ENCODE data around the gene RIMBP2. TPM values are rescaled to one million over a fixed set of nuclear protein-coding genes. Genes with fewer than 3 reads are reported as not detected.

Gene RIMBP2
- polyA plus RNA-seq, 1 donor (not counting 4 experiments of a cell fraction or from before 2014, with no cell fraction given): 0.16 TPM

DNA sequence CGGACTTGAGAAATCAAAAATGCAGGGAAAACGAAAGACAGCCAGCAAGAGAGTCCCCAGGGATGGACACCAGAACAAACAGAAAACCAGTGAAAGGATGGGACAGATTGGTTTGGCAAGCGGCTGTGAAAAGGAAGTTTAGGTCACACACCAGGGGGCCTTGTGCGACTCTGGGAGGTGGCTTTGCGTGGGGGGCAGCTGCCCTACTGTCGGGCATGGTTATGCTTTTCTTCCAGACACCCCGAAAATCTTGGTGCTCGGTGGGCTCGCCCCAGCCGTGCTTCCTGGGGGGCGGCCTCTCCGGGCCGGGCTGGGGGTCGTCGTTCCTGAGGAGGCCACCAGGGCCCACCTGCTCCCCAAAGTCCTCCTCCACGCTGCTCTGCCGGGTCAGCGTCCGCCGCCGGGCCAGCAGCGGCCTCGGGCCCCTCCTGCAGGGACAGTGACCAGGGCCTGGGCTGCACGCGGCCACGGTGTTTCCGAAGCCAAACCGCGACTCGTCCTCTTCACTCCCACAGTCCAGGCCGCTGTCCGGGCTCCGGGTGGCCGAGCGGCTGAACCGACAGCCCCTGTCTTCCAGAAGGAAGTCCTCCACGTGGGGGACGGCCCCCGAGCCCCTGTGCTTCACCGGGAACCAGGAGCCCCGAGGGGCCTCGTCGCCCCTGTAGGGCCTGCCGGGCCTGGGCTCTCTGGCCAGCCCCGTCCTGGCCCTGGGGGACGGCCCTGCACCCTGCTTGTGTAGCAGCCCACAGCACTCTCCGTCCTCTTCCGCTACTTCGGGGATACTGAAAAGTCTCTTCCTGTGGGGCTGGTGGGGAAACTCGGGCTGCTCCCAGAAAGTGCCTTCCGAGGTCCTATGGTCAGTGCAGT lies 291.9 kb downstream of the RIMBP2 start:
- Histone ChIP-seq H3K79me2 (ENCODE audit: control insufficient read depth, insufficient read depth, low read length) (no peaks in the 10 kb centered on the region), H3K4me3 (ENCODE audit: control insufficient read depth in 2 of 3, extremely low read depth in 1 of 3, insufficient read depth in 2 of 3, low read depth in 1 of 3, low read length in 3 of 3) (no peak overlapping the region), H3K27ac (ENCODE audit: control insufficient read depth, insufficient read depth, low read length) (no peak overlapping the region), H4K20me1 (ENCODE audit: control insufficient read depth, extremely low read depth, insufficient read depth, low read length) (no peaks in the 10 kb centered on the region), H3K9me1 (ENCODE audit: control insufficient read depth, extremely low read depth, insufficient read depth, low read length) (no peaks in the 10 kb centered on the region), H2AFZ (ENCODE audit: control insufficient read depth, low read length) (no peak overlapping the region), H3K4me1 (ENCODE audit: control insufficient read depth, extremely low read depth, insufficient read depth, low read length) (no peaks in the 10 kb centered on the region), H3K36me3 (ENCODE audit: control insufficient read depth in 2 of 2, extremely low read depth in 1 of 2, insufficient read depth in 2 of 2, low read length in 2 of 2) (no peaks in the 10 kb centered on the region), H3K4me2 (ENCODE audit: control insufficient read depth, extremely low read depth, insufficient read depth, low read depth, low read length) (no peak overlapping the region), H3K9ac (ENCODE audit: control insufficient read depth, extremely low read depth, insufficient read depth, low read length) (no peak overlapping the region), H3K27me3 (ENCODE audit: control insufficient read depth, extremely low read depth, insufficient read depth, low read length) (no peaks in the 10 kb centered on the region), H3K9me3 (ENCODE audit: control insufficient read depth, low read depth, low read length) (peaks cover 5% of the 10 kb centered on the region)
- FAIRE-seq: no peak
- TF ChIP-seq EZH2 (IDR thresholded peaks at IDR 0.05; ENCODE audit: low read length) (no peak), CTCF (optimal IDR thresholded peaks at IDR 0.05 in 1 of 3, IDR thresholded peaks at IDR 0.05 in 1 of 3, conservative IDR thresholded peaks at IDR 0.05 in 1 of 3; ENCODE audit: extremely low read depth in 1 of 3, insufficient read depth in 2 of 3, low read length in 3 of 3) (no peak)
- no peak for DNase-seq (ENCODE audit: low read depth, low spot score)
- dilution Hi-C loops (cut with MboI; ENCODE audit: extremely low pct_ligation_motif_present, low sequenced_read_pairs): no loop called here

DNA sequence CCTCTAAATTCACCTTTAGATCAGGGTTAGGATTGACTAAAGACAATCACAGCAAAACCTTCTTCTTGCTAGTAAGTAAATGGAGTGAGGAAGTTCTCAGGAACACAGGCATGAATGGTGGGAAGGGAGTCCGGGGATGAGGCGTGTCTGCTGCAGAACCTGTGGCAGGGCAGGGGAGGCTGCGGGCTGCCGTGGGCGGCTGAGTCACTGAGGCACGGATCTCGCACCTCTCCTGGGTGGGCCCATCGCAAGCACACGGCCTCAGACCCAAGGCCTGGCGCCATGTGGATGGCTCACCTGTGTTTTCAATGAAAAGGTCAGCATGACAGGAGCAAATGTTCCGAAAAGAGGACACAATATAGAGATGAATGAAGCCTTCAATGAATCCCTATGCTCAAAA lies 293.0 kb downstream of the RIMBP2 start:
- FAIRE-seq (no peak), DNase-seq (ENCODE audit: low read depth, low spot score) (no peak)
- TF ChIP-seq EZH2 (IDR thresholded peaks at IDR 0.05; ENCODE audit: low read length): no peak
- TF ChIP-seq CTCF (optimal IDR thresholded peaks at IDR 0.05 in 1 of 3, IDR thresholded peaks at IDR 0.05 in 1 of 3, conservative IDR thresholded peaks at IDR 0.05 in 1 of 3; ENCODE audit: extremely low read depth in 1 of 3, insufficient read depth in 2 of 3, low read length in 3 of 3): no peak
- Histone ChIP-seq H3K79me2 (ENCODE audit: control insufficient read depth, insufficient read depth, low read length) (no peaks in the 10 kb centered on the region), H3K4me3 (ENCODE audit: control insufficient read depth in 2 of 3, extremely low read depth in 1 of 3, insufficient read depth in 2 of 3, low read depth in 1 of 3, low read length in 3 of 3) (no peak overlapping the region), H3K36me3 (ENCODE audit: control insufficient read depth in 2 of 2, extremely low read depth in 1 of 2, insufficient read depth in 2 of 2, low read length in 2 of 2) (no peaks in the 10 kb centered on the region), H3K27me3 (ENCODE audit: control insufficient read depth, extremely low read depth, insufficient read depth, low read length) (no peaks in the 10 kb centered on the region), H3K9me3 (ENCODE audit: control insufficient read depth, low read depth, low read length) (peaks cover 5% of the 10 kb centered on the region), H3K4me2 (ENCODE audit: control insufficient read depth, extremely low read depth, insufficient read depth, low read depth, low read length) (no peak overlapping the region), H3K9ac (ENCODE audit: control insufficient read depth, extremely low read depth, insufficient read depth, low read length) (no peak overlapping the region), H4K20me1 (ENCODE audit: control insufficient read depth, extremely low read depth, insufficient read depth, low read length) (no peaks in the 10 kb centered on the region), H2AFZ (ENCODE audit: control insufficient read depth, low read length) (no peak overlapping the region), H3K27ac (ENCODE audit: control insufficient read depth, insufficient read depth, low read length) (no peak overlapping the region), H3K9me1 (ENCODE audit: control insufficient read depth, extremely low read depth, insufficient read depth, low read length) (no peaks in the 10 kb centered on the region), H3K4me1 (ENCODE audit: control insufficient read depth, extremely low read depth, insufficient read depth, low read length) (no peaks in the 10 kb centered on the region)
- dilution Hi-C loops (cut with MboI; ENCODE audit: extremely low pct_ligation_motif_present, low sequenced_read_pairs): no loop called here
